HCT116 (cell line): ENCODE measurements around the gene RAC2. TPM values are rescaled to one million over a fixed set of nuclear protein-coding genes. Genes with fewer than 3 reads are reported as not detected.

Experiments used
- ATAC-seq: fragments of 200-7000 bp; cut with Tn5 transposase; 2 replicates; pipeline ENCODE4 v1.9.1; 2020; ENCODE audit warnings: mild to moderate bottlenecking, moderate library complexity
- BruUV-seq: library from RNA; stranded (reverse); fragments of 400-500 nt; replicated peaks from 2 replicates; lab custom pipeline; 2021; lab: Mats Ljungman, UMichigan
- CTCF ChIA-PET: fragments of 300-600 bp; sonication (Branson Sonifier 250); formaldehyde crosslinking; loops from one replicate; lab custom pipeline; 2021; ENCODE audit warnings: antibody characterized with exemption; lab: Charles Lee
- POLR2A ChIA-PET: fragments of 300-600, 350-600 bp; sonication (Branson Sonifier 250); formaldehyde crosslinking; loops from one replicate; lab custom pipeline; 2021; ENCODE audit warnings: antibody characterized with exemption; lab: Charles Lee
- RAD21 ChIA-PET, 2 experiments: fragments of 300-600 bp; sonication (Branson Sonifier 250); formaldehyde crosslinking; loops; one replicate each; lab custom pipeline; 2023; ENCODE audit warnings: low total read pairs in 2 of 2; ENCODE audit not compliant: uncharacterized antibody in 2 of 2, unreplicated experiment in 2 of 2, low non-redundant PET in 1 of 2; lab: Charles Lee
- DNase-seq: peaks from one replicate; pipeline ENCODE4 v3.0.0-alpha.2; 2010; ENCODE audit warnings: low read depth, low spot score
- H2AFZ ChIP-seq: fragments of 200-600 bp; shearing (Covaris generic), sonication (generic); 2 replicates; pipeline ENCODE4 v1.6.1; 2017; ENCODE audit warnings: low read depth, mixed run types, mixed read lengths, antibody characterized with exemption, low read length; ENCODE audit not compliant: poor library complexity, severe bottlenecking
- H3K27ac ChIP-seq: 2 replicates; pipeline ENCODE4 v1.5.1; 2012; ENCODE audit warnings: low read depth, low read length
- H3K27me3 ChIP-seq: fragments of 200-600 bp; sonication (generic); 2 replicates; pipeline ENCODE4 v1.6.1; 2016; ENCODE audit warnings: mixed run types, low read length, mixed read lengths; ENCODE audit not compliant: insufficient read depth
- H3K36me3 ChIP-seq, 2 experiments: fragments of 200-500 bp in 1 of 2; fragments of 200-600 bp in 1 of 2; sonication (Bioruptor generic) in 1 of 2; sonication (generic) in 1 of 2; 2 replicates each; pipeline versions ENCODE4 v1.5.1 to v1.6.1; 2014 to 2016; ENCODE audit warnings: low read length in 2 of 2, inconsistent platforms in 1 of 2, mixed read lengths in 1 of 2, mixed run types in 1 of 2; ENCODE audit not compliant: insufficient read depth in 2 of 2, control insufficient read depth in 1 of 2
- H3K4me1 ChIP-seq, 2 experiments: fragments of 200-600 bp in 1 of 2; sonication (generic) in 1 of 2; 2 replicates each; pipeline versions ENCODE4 v1.5.1 to v1.6.1; 2012 to 2017; ENCODE audit warnings: low read length in 2 of 2, inconsistent platforms in 1 of 2, mild to moderate bottlenecking in 1 of 2, mixed read lengths in 1 of 2, mixed run types in 1 of 2, moderate library complexity in 1 of 2; ENCODE audit not compliant: insufficient read depth in 2 of 2, control insufficient read depth in 1 of 2
- H3K4me2 ChIP-seq: fragments of 200-600 bp; sonication (generic); 2 replicates; pipeline ENCODE4 v1.6.1; 2017; ENCODE audit warnings: mixed run types, low read length, mixed read lengths
- H3K4me3 ChIP-seq, 2 experiments: fragments of 200-600 bp in 1 of 2; sonication (generic) in 1 of 2; replicated peaks in 1 of 2; 2 replicates each; pipeline ENCODE4 v1.5.1; 2011 to 2016; ENCODE audit warnings: low read length in 2 of 2, control low read depth in 1 of 2, low read depth in 1 of 2, mild to moderate bottlenecking in 1 of 2, mixed read lengths in 1 of 2, mixed run types in 1 of 2
- H3K79me2 ChIP-seq: fragments of 200-600 bp; sonication (generic); 2 replicates; pipeline ENCODE4 v1.6.1; 2017; ENCODE audit warnings: mild to moderate bottlenecking, mixed run types, low read length, moderate library complexity, mixed read lengths; ENCODE audit not compliant: insufficient read depth
- H3K9ac ChIP-seq: fragments of 200-600 bp; sonication (generic); 2 replicates; pipeline ENCODE4 v1.6.1; 2016; ENCODE audit warnings: low read length, mixed read lengths
- H3K9me2 ChIP-seq: fragments of 200-600 bp; sonication (generic), shearing (Covaris generic); 2 replicates; pipeline ENCODE4 v1.6.1; 2017; ENCODE audit warnings: mixed run types, mild to moderate bottlenecking, moderate library complexity; ENCODE audit not compliant: insufficient read depth
- H3K9me3 ChIP-seq, 2 experiments: fragments of 200-500 bp in 1 of 2; fragments of 200-600 bp in 1 of 2; sonication (Bioruptor generic) in 1 of 2; sonication (generic) in 1 of 2; 2 replicates each; pipeline ENCODE4 v1.6.1; 2014 to 2017; ENCODE audit warnings: low read length in 2 of 2, mixed read lengths in 2 of 2, inconsistent platforms in 1 of 2, low read depth in 1 of 2, mild to moderate bottlenecking in 1 of 2, mixed run types in 1 of 2, moderate library complexity in 1 of 2; ENCODE audit not compliant: control insufficient read depth in 1 of 2, insufficient read depth in 1 of 2
- H4K20me1 ChIP-seq: fragments of 200-600 bp; sonication (generic), shearing (Covaris generic); 2 replicates; pipeline ENCODE4 v1.6.1; 2017; ENCODE audit warnings: mixed run types, mild to moderate bottlenecking, moderate library complexity; ENCODE audit not compliant: insufficient read depth
- CTCF ChIP-seq, 3 experiments: fragments of 200-600 bp in 1 of 3; sonication (generic) in 1 of 3; IDR thresholded peaks in 2 of 3; conservative IDR thresholded peaks in 1 of 3; 2 replicates each; pipeline ENCODE4 v1.5.1; 2012 to 2017; ENCODE audit warnings: low read depth in 2 of 3, low read length in 2 of 3, antibody characterized with exemption in 1 of 3, borderline replicate concordance in 1 of 3, control low read depth in 1 of 3, mild to moderate bottlenecking in 1 of 3, mixed read lengths in 1 of 3, mixed run types in 1 of 3, moderate library complexity in 1 of 3; ENCODE audit not compliant: insufficient read depth in 1 of 3
- POLR2AphosphoS5 ChIP-seq: IDR thresholded peaks from 2 replicates; pipeline ENCODE4 v1.6.1; 2011; ENCODE audit warnings: mild to moderate bottlenecking, low read depth, low read length, moderate library complexity
- YY1 ChIP-seq: IDR thresholded peaks from 2 replicates; pipeline ENCODE4 v1.6.1; 2011; ENCODE audit warnings: low read length, low read depth, moderate library complexity, mild to moderate bottlenecking; ENCODE audit not compliant: insufficient replicate concordance; ENCODE audit errors: extremely low read depth
- ZNF274 ChIP-seq: fragments of 200-500 bp; sonication (Bioruptor generic); IDR thresholded peaks from 2 replicates; pipeline ENCODE4 v1.6.1; 2014; ENCODE audit warnings: mild to moderate bottlenecking, low read depth, low read length, inconsistent platforms
- intact Hi-C: fragments of 100-400 bp; cut with micrococcal nuclease; formaldehyde crosslinking; loops from 2 replicates; pipeline ENCODE4 v1.10.0; 2022
- total RNA-seq: library from RNA; stranded (reverse); gene quantifications from one replicate; pipeline ENCODE4 v1.2.1, GENCODE V29; 2021; ENCODE audit not compliant: unreplicated experiment

Gene RAC2
- total RNA-seq, 1 experiment from 2014 or later = 62.0 TPM

DNA sequence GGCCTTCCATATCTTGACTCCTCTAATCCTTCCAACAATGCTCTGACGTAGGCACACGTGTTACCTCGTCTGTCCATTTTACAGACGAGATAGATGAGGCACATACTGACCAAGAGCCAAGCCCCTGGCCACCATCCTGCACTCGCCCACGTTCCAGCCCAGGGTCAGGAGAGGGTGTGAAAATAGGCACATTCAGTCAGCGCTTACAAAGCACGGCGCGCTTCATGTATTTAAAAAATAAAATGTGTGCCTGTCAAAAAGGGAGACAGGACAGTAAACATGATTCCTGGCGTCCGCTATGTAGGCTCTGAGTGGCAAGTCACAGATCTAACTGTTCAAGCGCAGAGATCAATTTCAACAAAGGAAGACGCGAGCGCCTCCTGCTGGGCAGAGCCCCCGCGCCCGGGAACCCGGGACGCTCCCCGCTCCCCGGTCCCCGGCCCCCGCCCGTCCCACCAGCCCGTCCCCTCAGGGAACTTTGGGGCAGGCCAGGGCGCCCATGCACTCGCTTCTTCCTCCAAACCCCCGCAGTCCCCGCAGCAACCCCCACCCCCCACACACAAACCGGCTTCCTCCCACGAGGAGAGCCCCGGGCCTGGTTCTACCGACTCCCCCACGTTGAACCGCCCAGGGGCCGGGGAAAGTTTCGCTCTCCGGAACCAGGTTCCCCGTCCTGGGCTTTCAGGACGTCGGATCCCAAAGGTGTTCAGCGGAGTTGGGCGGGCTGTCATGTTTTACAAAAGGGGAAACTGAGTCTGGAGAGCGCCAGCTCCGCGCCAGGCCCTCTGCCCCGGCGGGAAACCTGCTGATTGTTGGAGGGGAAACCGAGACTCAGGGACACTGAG lies 45.6 kb downstream of the RAC2 start:
- no peaks in the 10 kb centered on the region for H3K79me2 ChIP-seq
- H3K4me1 ChIP-seq = peaks cover 38 to 69% of the 10 kb centered on the region in 2 experiments
- POLR2A ChIA-PET = interaction anchor here (0.9 to 4.4 kb wide), 3 partner anchors 9 to 327 kb away, joined by 3 to 29 read pairs (median 4); partner anchors contain the start of gene C1QTNF6
- CTCF ChIA-PET = interaction anchor here (0.7 to 3.7 kb wide), 27 partner anchors 9 to 422 kb away, joined by 3 to 22 read pairs (median 4); partner anchors contain the start of genes C1QTNF6 and IFT27
- peak overlapping the region; percentile 94 for H3K27ac ChIP-seq
- peak; percentile 38 for ATAC-seq
- no peaks in the 10 kb centered on the region for H3K9me3 ChIP-seq
- H3K9me2 ChIP-seq = no peaks in the 10 kb centered on the region
- H3K27me3 ChIP-seq = no peaks in the 10 kb centered on the region
- no TSS peak for BruUV-seq
- H3K4me2 ChIP-seq = peak overlapping the region; percentile 94
- DNase-seq = peak; percentile 57
- no peaks in the 10 kb centered on the region for H4K20me1 ChIP-seq
- no peak overlapping the region for H2AFZ ChIP-seq
- H3K4me3 ChIP-seq = peak overlapping the region; percentile 77 to 82
- peak overlapping the region; percentile 93 for H3K9ac ChIP-seq
- RAD21 ChIA-PET = interaction anchor here in 1 of 2 experiments (1.0 to 1.5 kb wide), 4 partner anchors 10 to 32 kb away, joined by 3 to 7 read pairs (median 4); no protein-coding TSS in a partner anchor
- intact Hi-C loops = loop anchor here (1.0 to 10.0 kb wide), 7 partner anchors 32 to 652 kb away; no protein-coding TSS in a partner anchor
- H3K36me3 ChIP-seq = no peaks in the 10 kb centered on the region
- TF ChIP-seq POLR2AphosphoS5 = 0 out of 2 replicates have a peak, but pooled peaks have one; percentile 24
- TF ChIP-seq YY1 = no peak
- peak in 2 of 3 experiments; percentile 76 to 83; a peak in 4 of 6 replicates for TF ChIP-seq CTCF (IDR thresholded peaks at IDR 0.05 in 2 of 3, conservative IDR thresholded peaks at IDR 0.05 in 1 of 3; ENCODE audit: borderline replicate concordance in 1 of 3, insufficient read depth in 1 of 3, low read depth in 2 of 3, low read length in 2 of 3)
- TF ChIP-seq ZNF274 = no peak
- TF ChIP-seq, all 23 proteins: peak for 2
